HG03460 (cell line): Measurements from ENCODE around the gene COL16A1.

Experiments
- ATAC-seq: cut with Tn5 transposase; IDR thresholded peaks from one replicate; pipeline ENCODE4 v1.9.1; 2021; ENCODE audit not compliant: unreplicated experiment

COL16A1 gene

DNA sequence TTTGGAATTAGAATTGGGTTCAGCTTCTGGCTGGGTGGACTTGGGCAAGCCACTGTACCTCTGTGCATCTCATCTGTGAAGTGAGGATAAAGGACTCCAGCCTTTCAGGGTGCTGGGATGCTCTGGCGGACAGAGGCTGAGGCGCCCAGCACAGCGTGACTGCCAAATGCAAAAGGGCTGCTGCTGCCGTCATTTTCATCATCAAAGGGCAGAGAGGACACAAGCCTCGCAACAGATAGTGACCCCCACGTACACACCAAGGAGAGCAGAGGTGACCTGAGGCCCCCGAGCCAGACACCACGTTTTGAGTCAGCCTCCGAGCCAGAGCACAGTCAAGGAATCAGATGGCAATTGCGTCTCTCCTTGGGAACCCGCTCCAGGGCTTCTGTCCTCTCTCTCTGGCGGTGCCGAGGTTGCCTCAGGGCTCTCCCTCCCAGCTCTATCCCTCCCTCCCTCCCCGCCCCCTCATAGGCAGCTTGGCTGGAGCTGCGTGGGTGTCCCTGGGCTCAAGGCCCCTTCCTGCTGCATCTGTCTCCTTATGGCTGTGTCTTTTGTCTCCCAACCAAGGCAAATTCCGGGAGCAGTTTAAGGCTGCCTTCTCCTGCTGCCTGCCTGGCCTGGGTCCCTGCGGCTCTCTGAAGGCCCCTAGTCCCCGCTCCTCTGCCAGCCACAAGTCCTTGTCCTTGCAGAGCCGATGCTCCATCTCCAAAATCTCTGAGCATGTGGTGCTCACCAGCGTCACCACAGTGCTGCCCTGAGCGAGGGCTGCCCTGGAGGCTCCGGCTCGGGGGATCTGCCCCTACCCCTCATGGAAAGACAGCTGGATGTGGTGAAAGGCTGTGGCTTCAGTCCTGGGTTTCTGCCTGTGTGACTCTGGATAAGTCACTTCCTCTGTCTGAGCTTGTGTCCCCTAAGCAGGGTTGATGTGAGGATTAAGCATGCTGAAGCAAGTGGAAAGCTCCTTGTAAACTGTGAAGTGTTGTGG lies 77.3 kb downstream of the COL16A1 start:
- no peak for ATAC-seq

DNA sequence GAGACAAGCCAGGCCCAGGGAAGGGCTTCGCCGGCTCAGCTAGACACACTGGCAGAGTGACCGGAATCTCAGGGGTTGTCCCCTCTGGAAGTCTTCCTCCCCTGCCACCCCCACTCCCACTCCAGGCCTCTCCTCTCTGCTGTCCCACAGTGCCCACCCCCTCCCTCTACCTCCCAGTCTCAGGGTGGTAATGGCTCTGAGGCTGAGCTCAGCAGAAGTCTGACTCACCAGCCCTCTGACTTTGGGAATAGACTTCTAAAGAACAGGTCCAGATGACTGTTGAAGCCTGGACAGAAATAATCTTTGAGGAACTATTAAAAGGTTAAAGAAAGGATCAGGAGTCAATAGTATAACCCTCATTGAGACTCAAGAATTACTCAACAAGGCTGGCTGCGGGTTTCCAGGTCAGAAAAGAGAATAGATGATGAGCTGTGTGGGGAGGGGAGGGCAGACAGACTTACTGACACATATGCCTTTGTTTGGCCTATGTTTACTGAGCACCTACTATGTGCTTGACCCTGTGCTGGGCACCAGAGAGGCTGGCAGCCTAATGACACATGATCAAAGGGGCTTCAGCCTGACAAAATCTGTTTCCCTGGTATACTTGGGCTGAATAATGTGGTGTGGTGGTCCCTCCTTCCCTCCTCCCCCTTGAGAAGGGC lies 78.1 kb downstream of the COL16A1 start:
- ATAC-seq = no peak

DNA sequence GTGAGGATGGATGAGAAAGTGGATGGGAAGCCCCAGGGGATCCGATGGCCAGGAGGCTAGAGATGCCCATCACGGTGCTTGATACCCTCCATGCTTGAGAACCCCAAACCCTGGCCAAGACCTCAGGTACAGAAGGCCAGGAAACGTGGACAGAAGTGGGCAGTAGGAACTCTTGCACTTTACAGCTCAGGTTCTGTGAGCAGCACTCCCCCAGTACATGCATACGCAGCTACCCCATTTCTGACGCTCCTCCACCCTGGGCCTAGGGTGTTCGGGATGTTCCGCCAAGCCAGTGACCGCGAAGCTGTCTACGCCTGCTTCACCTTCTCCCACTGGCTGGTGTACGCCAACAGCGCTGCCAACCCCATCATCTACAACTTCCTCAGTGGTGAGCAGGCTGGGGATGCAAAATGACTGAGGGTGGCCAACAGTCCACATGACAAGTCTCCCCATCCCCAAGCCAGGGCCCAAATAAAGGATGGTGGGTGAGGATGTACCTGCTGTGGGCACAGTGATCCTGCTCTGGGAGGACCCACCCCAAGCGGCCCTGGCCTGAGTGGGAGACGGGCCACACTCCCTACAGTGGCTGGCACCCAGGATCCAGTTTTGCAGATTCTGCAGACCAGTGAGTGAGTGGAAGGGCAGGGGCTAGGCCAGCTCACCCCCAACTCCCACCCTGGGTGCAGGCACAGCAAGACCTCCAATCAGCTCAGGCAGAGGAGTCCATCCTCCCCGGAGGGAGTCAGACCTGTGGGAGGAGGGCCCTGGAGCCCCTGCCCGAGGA lies 78.9 kb downstream of the COL16A1 start:
- no peak for ATAC-seq

DNA sequence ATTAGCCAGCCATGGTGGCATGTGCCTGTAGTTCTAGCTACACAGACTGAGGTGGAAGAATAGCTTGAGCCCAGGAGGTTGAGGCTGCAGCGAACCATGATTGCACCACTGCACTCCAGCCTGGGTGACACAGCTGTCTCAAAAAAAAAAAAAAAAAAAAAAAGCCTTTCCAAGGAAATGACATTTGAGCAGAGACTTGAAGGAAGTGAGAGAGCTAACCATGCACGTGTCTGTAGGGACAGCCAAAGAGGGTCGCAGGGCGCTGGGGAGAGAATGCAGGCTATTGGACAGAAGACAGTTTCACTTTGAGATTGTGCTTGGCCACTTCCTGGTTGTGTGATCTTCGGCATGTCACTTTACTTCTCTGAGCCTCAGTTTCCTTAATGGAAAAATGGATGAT lies 79.5 kb downstream of the COL16A1 start:
- no peak for ATAC-seq

DNA sequence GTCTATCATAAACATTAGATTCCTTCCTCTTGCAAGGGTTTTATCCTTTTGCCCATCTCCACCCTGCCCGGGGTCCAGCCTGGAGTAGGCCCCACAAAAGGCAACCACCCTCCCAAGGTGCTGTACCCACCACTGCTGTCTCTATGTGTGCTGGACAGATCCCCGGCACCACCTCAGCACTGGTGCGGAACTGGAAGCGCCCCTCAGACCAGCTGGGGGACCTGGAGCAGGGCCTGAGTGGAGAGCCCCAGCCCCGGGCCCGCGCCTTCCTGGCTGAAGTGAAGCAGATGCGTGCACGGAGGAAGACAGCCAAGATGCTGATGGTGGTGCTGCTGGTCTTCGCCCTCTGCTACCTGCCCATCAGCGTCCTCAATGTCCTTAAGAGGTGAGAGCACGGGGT lies 80.5 kb downstream of the COL16A1 start:
- no peak for ATAC-seq

DNA sequence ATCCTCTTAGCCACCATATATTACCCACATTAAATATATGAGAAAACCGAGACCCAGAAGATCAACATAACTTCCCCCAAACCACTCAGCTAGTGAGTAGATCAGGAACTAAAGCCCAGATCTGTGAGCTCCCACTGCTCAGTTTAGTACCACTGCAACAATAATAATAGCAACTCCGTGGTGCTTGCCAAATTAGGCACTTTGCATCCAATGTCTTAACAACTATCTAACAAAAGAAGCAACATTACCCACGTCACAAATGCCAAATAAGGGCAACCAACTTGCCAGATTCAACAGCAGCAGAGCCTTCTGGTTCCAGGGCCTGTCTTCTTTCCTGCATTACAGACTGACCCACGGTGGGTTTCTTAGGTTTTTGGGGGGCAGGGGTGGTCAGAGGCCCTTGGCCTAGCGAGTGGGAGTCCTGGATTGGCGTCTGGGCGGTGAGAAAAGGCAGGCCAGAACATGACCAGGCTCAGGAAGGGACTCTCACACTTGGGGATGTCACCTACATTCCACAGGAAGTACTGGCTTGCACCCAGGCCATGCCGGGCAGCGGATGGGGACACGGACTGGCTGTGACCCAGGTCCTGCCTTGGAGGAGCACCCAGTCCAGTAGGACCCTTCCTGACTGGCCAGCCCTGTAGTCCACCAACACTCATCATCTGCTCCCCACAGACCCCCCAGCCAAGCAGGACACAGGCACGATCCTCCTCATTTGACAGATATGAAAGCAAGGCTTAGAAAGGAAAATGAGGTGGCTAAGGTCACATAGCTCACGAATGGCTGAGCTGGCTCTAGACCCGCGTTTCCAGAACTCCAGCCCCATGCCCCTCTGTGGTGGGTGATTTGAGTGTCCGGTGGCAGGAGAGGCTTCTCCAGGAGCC lies 81.7 kb downstream of the COL16A1 start:
- ATAC-seq = no peak

DNA sequence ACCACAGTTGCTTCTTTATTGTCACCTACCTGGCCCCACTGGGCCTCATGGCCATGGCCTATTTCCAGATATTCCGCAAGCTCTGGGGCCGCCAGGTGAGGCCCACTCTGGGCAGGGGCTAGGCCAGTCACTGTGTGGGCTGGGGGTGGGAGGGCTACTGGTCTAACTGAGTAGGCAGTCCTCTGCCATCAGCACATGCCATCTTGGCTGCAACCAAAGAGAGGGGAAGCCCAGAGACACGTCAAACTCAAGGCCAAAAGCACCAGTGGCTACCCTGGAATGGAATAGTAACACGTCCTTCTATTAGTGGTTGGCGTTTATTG lies 82.4 kb downstream of the COL16A1 start:
- ATAC-seq = no peak

DNA sequence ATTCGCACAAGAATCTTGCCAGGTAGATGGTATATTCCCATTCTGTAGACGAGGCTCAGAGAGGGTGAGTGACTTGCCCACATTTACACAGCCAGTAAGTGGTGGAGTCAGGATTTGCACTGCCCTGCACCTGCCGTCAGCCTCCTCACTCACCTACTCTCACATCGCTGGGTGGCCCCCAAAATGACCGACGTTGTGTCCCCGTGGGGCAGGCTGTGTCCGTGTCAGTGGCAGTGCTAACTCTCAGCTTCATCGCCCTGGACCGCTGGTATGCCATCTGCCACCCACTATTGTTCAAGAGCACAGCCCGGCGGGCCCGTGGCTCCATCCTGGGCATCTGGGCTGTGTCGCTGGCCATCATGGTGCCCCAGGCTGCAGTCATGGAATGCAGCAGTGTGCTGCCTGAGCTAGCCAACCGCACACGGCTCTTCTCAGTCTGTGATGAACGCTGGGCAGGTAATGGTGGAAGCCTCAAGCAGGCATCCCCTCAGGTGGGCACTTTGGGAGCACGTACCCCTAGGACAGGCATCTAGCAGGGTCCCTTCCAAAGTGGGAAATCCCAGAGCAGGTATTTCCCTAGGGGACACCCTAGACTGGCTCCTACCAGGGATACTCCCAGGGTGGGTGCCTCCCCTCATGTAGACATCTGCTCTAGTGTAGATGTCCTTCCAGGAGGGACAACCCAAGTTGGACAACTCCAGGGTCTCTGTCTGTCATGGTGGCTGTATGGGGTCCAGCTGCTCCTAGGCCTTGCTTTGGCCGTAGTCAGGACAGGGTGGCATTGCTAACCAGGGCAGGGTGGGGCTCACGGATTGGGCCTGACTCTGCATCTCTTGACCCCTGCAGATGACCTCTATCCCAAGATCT lies 83.0 kb downstream of the COL16A1 start:
- no peak for ATAC-seq

DNA sequence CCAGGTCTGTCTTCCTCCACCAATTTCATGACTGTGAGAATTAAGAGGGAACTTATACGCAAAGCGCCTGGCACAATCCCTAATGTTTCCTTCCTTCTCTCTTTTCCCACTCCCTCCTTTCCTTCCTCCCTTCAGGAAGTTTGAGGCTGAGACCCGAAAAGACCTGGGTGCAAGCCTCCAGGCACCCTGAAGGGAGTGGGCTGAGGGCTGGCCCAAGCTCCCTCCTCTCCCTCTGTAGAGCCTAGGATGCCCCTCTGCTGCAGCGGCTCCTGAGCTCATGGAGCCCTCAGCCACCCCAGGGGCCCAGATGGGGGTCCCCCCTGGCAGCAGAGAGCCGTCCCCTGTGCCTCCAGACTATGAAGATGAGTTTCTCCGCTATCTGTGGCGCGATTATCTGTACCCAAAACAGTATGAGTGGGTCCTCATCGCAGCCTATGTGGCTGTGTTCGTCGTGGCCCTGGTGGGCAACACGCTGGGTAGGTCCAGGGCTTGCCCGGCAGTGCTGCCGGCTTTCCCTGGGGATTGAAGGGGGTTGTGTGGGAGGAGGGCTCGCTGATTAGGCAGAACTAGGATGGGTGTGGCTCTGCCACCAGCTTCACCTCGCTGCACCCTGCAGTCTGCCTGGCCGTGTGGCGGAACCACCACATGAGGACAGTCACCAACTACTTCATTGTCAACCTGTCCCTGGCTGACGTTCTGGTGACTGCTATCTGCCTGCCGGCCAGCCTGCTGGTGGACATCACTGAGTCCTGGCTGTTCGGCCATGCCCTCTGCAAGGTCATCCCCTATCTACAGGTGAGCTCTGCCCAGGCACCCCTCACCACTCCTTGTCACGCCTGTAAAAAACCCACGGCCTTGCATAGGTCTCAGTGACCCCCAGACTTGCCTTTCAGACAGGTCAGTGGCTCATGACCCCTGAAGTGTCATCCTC lies 84.6 kb downstream of the COL16A1 start:
- ATAC-seq = no peak

DNA sequence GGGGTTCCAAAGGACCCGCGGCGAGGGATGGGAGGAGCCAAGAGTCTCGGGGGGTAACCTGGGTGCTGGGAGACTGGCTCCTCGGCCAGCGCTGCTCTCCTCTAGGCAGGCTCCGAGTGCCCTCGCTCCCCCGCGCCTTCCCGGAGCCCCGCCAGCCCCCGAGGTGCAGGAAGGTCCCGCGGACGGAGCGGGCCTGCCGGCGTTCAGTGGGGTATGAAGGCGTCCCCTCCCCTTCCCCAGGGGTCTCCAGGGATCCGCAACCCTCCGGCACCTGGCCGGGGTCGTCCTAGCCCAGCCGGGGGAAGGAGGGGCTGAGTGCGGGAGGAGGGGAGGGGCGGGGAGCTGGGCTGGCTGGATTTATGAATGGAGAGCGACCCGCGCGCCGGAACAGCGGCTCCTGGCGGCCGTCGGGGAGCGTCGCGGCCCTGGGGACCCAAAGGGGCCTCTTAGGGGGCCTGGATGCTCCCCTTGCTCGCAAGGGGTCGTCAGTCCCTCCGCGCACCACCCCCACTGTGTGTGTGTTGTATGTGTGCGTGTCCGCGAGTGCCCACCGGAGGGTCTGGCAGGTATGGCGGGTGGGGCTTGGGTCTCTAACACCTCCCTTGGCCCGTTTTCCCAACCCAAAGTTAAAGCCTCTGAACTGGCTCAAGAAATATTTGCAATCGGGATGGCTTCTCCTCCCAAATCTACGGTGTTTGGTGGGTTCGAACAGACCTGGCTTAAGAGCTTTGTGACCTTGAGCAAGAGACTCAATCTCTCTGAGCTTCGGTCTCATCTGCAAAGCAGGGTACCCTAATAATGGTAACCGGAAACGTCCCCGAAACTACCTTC lies 85.7 kb downstream of the COL16A1 start:
- no peak for ATAC-seq

DNA sequence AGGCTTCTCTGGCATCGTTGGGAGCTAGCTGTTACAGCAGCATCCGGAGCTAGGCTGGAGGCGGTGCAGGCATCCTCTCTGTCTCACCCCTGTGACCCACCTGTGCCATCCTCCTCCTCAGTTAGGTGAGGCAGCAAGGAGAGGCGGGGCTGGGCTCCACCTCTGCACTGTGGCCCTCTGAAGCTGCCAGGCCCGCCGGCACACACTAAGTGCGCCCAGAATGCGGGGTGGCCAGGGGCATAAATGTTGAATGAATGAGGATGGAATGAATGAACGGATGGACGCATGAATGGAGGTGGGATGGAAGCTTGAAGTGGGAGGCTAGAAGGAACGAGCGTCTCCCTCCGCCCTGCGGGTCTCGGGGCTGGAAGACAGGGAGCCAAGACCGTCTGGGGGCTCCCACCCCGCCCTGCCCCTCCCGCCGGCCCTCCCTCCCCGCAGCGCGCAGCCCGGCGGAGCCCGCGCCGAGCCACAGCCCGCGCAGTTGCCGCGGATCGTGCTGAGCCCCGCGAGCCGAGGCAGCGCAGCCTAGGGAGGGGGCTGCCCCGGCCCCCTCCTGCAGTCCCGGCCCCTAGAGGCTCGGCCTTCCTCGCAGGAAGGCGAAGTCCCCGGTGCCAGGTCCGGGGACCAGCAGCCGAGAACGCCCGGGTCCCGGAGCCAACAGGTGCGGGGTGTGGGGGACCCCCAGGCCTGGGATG lies 86.5 kb downstream of the COL16A1 start, which contains the start of gene HCRTR1:
HCRTR1 (plus strand) TSS at position 472 of the 698 bp plus-strand sequence. CDS start 1,504 bp downstream, outside the sequence.
- ATAC-seq = no peak

DNA sequence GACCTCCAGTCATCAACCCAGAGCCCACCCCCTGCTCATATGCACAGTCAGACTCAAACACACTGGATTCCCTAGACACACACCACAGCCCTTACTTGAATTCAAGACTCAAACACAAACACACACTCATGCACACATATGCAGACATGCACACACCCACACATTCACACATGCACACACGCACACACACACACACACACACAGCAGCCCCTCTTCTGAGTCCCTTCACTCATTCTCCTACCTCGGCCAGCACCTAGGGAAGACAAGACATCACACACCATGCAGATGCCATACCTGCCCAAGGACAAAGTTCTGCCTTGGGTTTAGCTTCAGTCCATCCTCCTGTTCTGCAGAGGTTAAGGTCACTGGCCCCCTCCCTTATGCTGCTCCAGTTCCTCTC lies 87.9 kb downstream of the COL16A1 start:
- ATAC-seq = no peak

DNA sequence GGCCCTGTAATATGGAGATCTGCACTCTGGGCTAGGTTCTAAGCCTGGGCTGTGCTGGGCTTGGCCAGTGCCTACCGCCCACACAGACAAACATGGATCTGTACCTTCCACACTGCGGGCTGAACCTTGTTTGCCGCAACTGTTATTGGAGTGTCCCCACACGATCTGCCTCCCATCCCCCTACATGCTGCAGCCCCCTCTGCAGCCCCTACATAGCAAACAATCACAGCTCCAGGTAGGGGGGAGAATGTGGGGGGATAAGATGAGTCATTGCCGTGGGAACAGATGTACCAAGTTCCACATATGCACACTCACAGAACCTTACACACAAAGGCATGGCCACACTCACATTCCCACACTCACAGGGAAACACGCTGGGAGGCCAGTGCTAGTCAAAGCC lies 88.4 kb downstream of the COL16A1 start:
- no peak for ATAC-seq

DNA sequence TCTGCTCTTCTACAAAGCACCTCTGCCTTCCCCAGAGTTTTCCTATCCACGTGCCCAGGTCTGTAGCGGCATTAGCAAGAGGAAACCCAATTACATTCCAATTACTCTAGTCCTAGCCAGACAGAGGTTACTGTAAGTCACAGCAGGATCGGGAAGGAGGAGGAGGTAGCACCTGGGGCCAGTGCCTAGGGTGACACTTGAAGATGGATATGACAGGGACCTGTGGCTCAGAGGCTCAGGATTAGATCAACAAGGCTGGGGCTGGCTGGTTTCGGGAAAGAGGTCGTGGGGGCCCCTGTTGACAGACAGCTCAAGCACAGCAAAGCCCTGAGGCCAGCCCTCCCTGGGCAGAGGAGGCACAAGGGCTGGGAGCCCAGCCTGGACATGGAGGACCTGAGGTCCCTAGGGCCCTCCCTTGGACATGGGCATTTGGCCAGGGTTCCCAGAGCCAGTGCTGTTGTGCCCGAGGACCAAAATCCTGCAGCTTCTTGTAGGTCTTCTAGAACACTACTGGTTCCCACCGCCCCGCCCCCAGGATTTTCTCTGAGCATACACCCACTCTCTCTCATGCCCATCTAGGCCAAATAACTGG lies 89.3 kb downstream of the COL16A1 start:
- ATAC-seq = no peak

DNA sequence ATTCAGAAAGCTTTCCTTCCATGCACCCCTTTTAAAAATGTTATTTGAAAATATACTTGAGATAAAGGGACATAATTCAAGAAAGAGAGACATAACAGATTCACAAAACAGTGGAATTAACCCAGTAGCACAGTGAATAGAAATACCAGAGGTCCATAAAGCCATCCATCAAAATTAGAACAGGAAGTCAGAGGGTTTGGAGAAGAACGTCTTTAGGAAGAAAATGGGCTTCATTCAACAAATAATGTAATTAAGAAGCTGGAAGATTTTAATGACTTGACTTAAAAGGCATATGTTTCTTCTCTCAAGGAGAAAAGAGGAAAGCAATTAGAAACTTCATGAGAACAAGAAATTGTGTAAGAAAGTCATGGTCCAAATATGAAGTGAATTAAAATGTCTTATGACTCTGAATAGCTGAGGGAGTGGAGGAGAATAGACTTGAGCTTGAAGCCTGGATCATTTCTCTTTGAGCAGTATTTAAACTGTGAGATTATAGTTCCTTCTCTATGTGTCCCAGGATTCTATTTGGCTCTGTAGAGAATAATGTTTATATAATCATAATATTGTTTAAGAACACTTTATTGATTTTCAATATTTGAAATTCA lies 94.2 kb downstream of the COL16A1 start:
- ATAC-seq = no peak

DNA sequence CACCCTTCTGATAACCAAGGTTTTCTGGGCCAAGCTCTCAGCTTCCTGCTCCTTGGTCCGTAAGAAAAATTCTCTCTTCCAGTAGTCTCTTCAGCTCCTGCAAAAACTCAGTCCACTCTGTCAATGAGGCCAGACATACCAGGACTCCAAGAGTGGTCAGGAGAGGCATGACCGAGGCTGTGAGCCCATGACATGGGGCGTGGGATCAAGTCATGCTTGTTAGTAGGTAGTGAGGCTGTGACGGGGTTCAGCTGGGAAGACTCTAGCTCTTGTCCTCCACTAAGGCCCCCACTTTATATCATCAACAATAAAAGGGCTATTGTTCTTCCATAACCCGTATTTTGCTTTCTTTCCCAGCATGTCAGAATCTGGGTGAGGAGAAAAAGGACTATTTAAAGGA lies 96.5 kb downstream of the COL16A1 start:
- no peak for ATAC-seq
